Parathyroid adenoma (tissue), 2 donors: ENCODE measurements around the gene TBCCD1.

Experiments
- H2AFZ ChIP-seq: fragments of 300-600 bp; sonication (generic); one replicate; pipeline ENCODE4 v1.7.0; 2017; ENCODE audit warnings: antibody characterized with exemption, mild to moderate bottlenecking
- H3K27ac ChIP-seq: fragments of 300-600 bp; sonication (generic); one replicate; pipeline ENCODE4 v1.7.0; 2017
- H3K27me3 ChIP-seq: fragments of 300-600 bp; sonication (generic); one replicate; pipeline ENCODE4 v1.7.0; 2017; ENCODE audit warnings: low read length; ENCODE audit not compliant: control insufficient read depth, insufficient read depth
- H3K36me3 ChIP-seq: fragments of 300-600 bp; sonication (generic); one replicate; pipeline ENCODE4 v1.7.0; 2017; ENCODE audit warnings: low read length; ENCODE audit not compliant: control insufficient read depth, insufficient read depth
- H3K4me1 ChIP-seq: fragments of 300-600 bp; sonication (generic); one replicate; pipeline ENCODE4 v1.7.0; 2017; ENCODE audit warnings: control low read depth
- H3K4me2 ChIP-seq: fragments of 300-600 bp; sonication (generic); one replicate; pipeline ENCODE4 v1.7.0; 2017; ENCODE audit warnings: low read length
- H3K4me3 ChIP-seq: fragments of 300-600 bp; sonication (generic); one replicate; pipeline ENCODE4 v1.7.0; 2017; ENCODE audit warnings: low read depth, low read length
- H3K79me2 ChIP-seq: fragments of 300-600 bp; sonication (generic); one replicate; pipeline ENCODE4 v1.7.0; 2017; ENCODE audit warnings: control low read depth
- H3K9ac ChIP-seq: fragments of 300-600 bp; sonication (generic); one replicate; pipeline ENCODE4 v1.7.0; 2017; ENCODE audit warnings: mild to moderate bottlenecking
- H3K9me3 ChIP-seq: fragments of 300-600 bp; sonication (generic); one replicate; pipeline ENCODE4 v1.7.0; 2017; ENCODE audit warnings: low read length; ENCODE audit not compliant: control insufficient read depth
- TF ChIP-seq, protein P1 (sequence below): fragments of 300-600 bp; sonication (generic); IDR thresholded peaks from one replicate; pipeline ENCODE4 v1.7.0; 2017; ENCODE audit warnings: antibody characterized with exemption, mild to moderate bottlenecking
- donor health status: primary hyperparathyroidism.

Gene TBCCD1, protein sequence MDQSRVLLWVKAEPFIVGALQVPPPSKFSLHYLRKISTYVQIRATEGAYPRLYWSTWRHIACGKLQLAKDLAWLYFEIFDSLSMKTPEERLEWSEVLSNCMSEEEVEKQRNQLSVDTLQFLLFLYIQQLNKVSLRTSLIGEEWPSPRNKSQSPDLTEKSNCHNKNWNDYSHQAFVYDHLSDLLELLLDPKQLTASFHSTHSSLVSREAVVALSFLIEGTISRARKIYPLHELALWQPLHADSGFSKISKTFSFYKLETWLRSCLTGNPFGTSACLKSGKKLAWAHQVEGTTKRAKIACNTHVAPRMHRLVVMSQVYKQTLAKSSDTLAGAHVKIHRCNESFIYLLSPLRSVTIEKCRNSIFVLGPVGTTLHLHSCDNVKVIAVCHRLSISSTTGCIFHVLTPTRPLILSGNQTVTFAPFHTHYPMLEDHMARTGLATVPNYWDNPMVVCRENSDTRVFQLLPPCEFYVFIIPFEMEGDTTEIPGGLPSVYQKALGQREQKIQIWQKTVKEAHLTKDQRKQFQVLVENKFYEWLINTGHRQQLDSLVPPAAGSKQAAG

DNA sequence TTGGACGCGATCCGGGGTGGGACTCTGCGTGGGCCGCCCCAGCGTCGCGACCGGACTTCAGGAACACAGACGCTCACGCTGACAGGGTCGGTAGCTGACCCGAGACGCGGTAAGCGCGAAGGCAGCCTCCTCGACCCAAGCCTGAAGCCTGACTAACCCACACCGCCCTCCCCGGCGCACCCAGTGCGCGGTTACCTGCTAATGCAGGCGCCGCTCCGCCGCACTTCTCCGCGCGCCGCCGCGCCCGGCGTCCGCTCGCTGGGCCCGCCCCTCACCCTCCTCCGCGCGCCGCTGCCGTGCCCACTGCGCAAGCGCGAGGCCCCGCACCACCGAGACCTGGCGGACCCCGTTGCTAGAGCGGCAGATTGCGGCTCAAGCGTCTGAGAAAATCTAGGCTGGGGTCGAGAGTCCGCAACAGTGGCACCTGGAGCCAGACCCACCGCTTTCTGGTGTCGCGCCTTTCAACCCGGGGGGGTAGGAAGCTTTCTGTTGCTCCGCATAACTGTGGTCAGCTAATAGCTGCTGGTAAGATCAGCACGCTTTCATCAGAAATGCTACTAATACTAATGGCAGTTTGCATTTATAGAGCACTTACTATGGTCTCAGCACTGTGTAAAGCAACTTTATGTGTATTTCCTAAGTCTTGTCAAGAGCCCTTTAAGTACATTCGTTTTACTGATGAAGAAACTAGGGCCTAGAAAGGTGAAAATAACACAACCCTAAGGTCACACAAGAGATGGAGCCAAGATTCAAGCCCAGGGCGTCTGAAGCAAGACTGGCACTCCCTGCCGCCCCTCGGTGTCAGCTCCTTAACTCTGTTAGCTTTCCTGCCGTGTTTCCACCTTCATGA, at the start of gene TBCCD1:
TBCCD1 (minus strand) TSS at position 268 of the 850 bp plus-strand sequence. CDS start 3,010 bp downstream, outside the sequence.
- Histone ChIP-seq H3K4me1 (peaks cover 11% of the 10 kb centered on the region), H3K79me2 (peaks cover 17% of the 10 kb centered on the region), H3K27ac (peak within 1 kb of the TSS; percentile 80), H3K4me3 (peak within 1 kb of the TSS; percentile 93), H3K36me3 (no peaks in the 10 kb centered on the region), H3K27me3 (no peaks in the 10 kb centered on the region), H3K4me2 (peak within 1 kb of the TSS; percentile 79), H3K9me3 (no peaks in the 10 kb centered on the region), H3K9ac (peak within 1 kb of the TSS; percentile 67), H2AFZ (peak within 1 kb of the TSS; percentile 89)
- TF ChIP-seq, protein P1, sequence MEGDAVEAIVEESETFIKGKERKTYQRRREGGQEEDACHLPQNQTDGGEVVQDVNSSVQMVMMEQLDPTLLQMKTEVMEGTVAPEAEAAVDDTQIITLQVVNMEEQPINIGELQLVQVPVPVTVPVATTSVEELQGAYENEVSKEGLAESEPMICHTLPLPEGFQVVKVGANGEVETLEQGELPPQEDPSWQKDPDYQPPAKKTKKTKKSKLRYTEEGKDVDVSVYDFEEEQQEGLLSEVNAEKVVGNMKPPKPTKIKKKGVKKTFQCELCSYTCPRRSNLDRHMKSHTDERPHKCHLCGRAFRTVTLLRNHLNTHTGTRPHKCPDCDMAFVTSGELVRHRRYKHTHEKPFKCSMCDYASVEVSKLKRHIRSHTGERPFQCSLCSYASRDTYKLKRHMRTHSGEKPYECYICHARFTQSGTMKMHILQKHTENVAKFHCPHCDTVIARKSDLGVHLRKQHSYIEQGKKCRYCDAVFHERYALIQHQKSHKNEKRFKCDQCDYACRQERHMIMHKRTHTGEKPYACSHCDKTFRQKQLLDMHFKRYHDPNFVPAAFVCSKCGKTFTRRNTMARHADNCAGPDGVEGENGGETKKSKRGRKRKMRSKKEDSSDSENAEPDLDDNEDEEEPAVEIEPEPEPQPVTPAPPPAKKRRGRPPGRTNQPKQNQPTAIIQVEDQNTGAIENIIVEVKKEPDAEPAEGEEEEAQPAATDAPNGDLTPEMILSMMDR: no peak

DNA sequence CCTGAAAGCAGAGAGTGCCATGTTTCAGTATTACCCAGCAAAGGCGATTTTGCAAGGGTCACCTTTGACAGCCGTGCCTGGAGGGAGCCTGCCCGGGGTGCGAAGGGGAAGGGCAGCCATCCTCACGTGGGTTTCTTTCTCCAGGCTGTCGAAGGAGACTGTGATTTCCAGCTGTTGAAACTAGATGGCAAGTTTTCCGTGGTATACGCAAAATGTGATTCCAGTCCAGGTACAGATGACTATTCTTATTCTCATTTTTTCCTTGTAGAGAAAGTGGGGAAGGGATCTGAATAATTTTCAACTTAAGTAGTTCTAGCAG, 49.1 kb upstream of the TBCCD1 start:
- Histone ChIP-seq H3K9me3 (no peaks in the 10 kb centered on the region), H3K4me3 (no peak overlapping the region), H3K36me3 (no peaks in the 10 kb centered on the region), H3K27me3 (no peaks in the 10 kb centered on the region), H3K4me1 (no peaks in the 10 kb centered on the region), H3K9ac (no peak overlapping the region), H3K79me2 (no peaks in the 10 kb centered on the region), H3K27ac (no peak overlapping the region), H2AFZ (no peak overlapping the region), H3K4me2 (no peak overlapping the region)
- TF ChIP-seq, protein P1: no peak

DNA sequence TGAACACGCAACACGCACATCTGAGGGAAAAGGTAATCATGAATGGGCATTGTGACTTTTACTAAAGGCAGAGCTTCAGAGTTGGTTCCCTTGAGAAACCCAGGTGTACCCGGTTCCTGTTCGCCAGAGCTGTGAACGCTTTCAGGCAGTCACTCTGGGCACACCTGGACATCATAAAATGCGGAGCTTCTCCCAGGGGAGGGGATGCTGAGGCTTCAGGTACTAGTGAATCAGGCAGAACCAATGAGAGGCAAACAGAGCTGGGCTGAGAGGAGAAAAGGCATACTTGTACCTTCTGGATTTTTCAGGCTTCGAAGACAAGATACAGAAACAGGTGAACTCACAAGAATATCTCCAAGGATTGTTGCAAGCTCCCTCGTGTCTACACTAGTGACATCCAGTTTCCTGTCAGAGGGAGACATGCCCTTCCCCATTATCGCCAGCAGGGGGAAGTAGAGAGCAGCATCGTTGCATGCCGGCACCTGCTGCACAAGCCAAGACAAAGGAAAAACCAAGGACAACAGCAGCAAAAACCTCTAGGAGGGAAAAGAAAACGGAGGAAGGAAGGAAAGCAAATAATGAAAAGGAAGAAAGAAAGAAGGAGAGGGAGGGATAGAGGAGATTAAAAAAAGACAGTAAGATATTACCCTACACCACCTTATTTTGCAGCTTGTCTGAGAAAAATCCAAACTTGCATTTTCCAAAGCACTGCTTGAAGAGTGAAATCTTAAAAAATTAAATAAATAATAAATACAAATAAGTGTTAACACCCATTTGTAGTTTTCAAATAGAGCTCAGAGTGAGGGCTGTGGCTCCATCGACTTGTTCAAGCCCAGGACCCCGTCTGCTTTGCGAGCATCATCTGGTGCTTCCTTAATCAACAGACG, 47.7 kb upstream of the TBCCD1 start:
- no peaks in the 10 kb centered on the region for H3K36me3 ChIP-seq
- no peaks in the 10 kb centered on the region for H3K4me1 ChIP-seq
- TF ChIP-seq, protein P1: peak; percentile 98
- H3K4me2 ChIP-seq: no peak overlapping the region
- H3K4me3 ChIP-seq: no peak overlapping the region
- no peaks in the 10 kb centered on the region for H3K79me2 ChIP-seq
- no peak overlapping the region for H2AFZ ChIP-seq
- no peaks in the 10 kb centered on the region for H3K9me3 ChIP-seq
- no peak overlapping the region for H3K9ac ChIP-seq
- no peaks in the 10 kb centered on the region for H3K27me3 ChIP-seq
- no peak overlapping the region for H3K27ac ChIP-seq

DNA sequence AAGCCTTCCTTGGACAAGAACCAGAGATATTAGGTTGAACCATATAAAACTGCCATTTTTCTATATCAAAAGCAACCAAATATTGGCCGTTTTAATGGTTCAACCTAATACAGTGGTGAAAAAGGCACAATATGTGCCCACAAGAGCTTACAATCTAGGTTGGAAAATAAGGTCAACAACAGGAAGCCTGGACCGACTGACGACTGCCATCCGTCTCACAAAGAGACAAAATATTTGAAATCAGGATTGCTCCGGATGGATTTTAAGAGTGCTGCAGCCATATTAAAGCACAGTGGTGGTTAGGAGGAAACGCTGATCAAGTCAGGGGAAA, 47.1 kb upstream of the TBCCD1 start:
- TF ChIP-seq, protein P1: no peak
- no peaks in the 10 kb centered on the region for H3K27me3 ChIP-seq
- no peak overlapping the region for H3K4me3 ChIP-seq
- no peaks in the 10 kb centered on the region for H3K36me3 ChIP-seq
- no peaks in the 10 kb centered on the region for H3K4me1 ChIP-seq
- no peaks in the 10 kb centered on the region for H3K9me3 ChIP-seq
- H3K27ac ChIP-seq: no peak overlapping the region
- no peak overlapping the region for H3K9ac ChIP-seq
- no peak overlapping the region for H3K4me2 ChIP-seq
- H3K79me2 ChIP-seq: no peaks in the 10 kb centered on the region
- no peak overlapping the region for H2AFZ ChIP-seq
